AG10803 (cell line): Measurements from ENCODE around the gene KCMF1.

Source experiments
- DNase-seq: peaks from one replicate; pipeline ENCODE4 v3.0.0; 2010; ENCODE audit warnings: low read depth
- H3K4me3 ChIP-seq: 2 replicates; pipeline ENCODE4 v1.5.1; 2011; ENCODE audit warnings: mild to moderate bottlenecking, low read length, control low read depth
- CTCF ChIP-seq: conservative IDR thresholded peaks from 2 replicates; pipeline ENCODE4 v1.5.1; 2011; ENCODE audit warnings: mild to moderate bottlenecking, low read length, control low read depth, inconsistent platforms

KCMF1 gene

GRCh38 chr2:85077859-85078419 is 107.0 kb downstream of the KCMF1 start:
- DNase-seq: no peak
- no peak overlapping the region for H3K4me3 ChIP-seq
- TF ChIP-seq CTCF: no peak

DNA sequence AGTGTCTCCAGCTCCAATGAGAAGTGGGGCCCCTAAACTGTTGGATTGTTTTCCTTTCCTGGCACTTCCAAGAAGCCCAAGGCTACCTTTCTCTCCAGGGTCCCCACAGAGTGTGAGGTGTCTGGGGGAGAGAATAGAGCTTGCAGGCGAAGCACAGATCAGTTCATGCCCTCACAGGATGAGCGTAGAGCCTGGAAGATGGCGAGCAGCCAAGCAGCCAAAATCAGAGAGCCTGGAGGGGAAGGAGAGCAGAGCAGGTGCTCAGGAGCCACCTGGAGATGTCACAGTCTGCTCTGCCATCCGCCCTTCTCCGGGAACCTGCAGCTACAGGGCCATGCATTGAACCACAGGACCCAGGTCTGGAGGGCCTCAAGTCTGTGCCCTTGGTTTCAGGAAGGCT is 107.6 kb downstream of the KCMF1 start:
- no peak overlapping the region for H3K4me3 ChIP-seq
- no peak for DNase-seq
- TF ChIP-seq CTCF: no peak

DNA sequence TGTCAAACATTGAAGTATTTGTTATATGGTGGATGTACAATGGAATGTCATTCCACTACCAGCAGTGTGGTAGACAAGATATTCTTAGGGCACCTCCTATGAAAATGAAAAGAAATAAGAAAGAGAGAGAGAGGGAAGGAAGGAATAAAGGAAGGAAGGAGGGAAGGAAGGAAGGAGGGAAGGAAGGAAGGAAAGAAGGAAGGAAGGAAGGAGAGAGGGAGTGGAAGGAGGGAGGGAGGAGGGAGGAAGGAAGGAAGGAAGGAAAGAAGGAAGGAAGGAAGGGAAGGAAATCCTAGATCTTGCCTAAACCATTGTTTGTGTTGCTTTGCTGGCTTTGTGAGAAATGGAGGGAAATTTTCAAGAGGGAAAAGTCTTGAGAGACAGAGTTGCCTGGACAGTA is 112.1 kb downstream of the KCMF1 start:
- DNase-seq: no peak
- no peak overlapping the region for H3K4me3 ChIP-seq
- TF ChIP-seq CTCF: no peak

DNA sequence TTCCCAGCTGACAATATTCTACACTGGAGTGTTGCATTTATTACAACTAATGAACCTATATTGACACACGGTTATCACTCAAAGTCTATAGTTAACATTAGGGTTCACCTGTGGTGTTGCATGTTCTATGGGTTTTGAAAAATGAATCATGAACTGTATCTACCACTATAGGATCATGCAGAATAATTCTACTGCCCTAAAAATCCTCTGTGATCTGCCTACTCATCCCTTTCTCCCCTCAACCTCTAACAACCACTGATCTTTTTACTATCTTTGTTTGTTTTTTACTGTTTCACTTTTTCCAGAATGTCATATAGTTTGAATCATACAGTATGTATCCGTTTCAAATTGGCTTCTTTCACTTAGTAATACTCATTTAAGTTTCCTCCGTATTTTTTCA is 114.6 kb downstream of the KCMF1 start:
- TF ChIP-seq CTCF: no peak
- H3K4me3 ChIP-seq: no peak overlapping the region
- DNase-seq: no peak

DNA sequence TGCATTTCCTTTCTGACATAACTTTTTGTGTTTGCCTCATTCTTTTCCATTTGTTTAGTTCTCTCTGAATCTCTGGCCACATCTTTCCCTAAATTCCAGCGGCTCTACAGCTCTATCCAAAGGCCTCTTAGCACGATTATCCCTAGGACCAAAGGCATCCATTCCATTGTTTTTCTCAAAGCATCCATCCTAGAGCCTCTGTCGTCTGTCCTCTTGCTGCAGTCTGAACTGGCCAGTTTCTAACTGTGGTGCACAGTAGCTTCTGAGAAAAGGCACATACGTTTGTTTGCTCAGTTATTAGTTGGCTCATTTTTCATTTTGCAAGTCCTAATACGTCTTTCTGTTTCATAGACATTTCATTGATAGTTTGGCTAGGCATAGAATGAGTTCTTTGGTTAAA is 116.6 kb downstream of the KCMF1 start:
- H3K4me3 ChIP-seq: no peak overlapping the region
- DNase-seq: no peak
- TF ChIP-seq CTCF: no peak

GRCh38 chr2:85088921-85089320 is 118.0 kb downstream of the KCMF1 start:
- no peak overlapping the region for H3K4me3 ChIP-seq
- no peak for TF ChIP-seq CTCF
- no peak for DNase-seq

- TF ChIP-seq CTCF: no peak
- no peak for DNase-seq
- H3K4me3 ChIP-seq: no peak overlapping the region
Measured at GRCh38 chr2:85089585-85089984, 118.6 kb downstream of the KCMF1 start.
